ENCODE measurements around the gene SYP. TPM values are rescaled to one million over a fixed set of nuclear protein-coding genes. Genes with fewer than 3 reads are reported as not detected.
A peak's percentile ranks its signal among the peaks of the same experiment; 100 is the strongest.

The SYP gene
- 3.5 TPM for total RNA-seq
- long read RNA-seq, partial matches to known transcripts = 1 of 8 reads
- long read RNA-seq, other reads (novel, unspliced or antisense) = 3 of 8 reads

DNA sequence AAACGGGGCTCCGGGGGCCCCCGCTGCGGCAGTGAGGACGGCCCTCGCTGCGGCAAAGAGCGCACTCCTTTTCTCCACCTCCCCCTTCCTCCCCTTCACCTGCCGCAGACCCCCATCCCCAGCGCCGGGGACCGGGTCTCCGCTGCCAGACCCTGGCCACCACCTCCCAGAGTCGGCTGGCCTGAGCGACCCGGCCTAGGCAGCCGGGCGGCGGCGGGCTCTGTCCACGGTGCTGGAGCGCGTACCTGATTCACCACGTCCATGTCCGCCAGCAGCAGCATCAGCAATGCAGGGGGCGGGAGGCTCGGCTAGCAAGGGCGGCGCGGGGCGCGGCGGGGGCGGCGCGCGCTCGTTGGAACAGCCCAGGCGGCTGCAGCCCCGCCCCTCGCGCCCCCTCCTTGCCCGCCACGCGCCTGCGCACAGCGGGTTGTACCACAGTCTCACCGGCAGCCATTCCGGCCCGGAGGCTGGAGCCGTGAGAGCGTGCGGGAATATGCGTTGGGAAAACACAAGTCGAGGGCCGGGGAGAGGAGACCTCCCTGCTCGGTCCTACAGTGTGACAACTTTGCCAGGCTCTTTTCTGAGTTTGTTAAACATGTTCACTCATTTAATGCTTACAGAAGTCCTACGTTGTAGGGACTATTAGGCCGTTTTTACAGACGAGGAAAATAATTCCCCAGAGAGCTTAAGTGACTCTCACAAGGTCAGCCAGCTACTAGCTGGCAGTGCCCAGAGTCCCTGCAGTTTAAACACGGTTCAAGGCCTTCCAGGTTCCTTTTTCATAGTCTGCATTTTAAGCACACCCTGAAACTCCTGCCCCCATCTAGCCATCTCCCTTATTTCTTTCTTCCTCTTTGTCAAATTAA, at the start of gene SYP:
SYP (minus strand) TSS at position 288 of the 866 bp plus-strand sequence; CDS start at position 281, 7 bp downstream.
- intact Hi-C loops (cut with DNase I) = no loop called here

DNA sequence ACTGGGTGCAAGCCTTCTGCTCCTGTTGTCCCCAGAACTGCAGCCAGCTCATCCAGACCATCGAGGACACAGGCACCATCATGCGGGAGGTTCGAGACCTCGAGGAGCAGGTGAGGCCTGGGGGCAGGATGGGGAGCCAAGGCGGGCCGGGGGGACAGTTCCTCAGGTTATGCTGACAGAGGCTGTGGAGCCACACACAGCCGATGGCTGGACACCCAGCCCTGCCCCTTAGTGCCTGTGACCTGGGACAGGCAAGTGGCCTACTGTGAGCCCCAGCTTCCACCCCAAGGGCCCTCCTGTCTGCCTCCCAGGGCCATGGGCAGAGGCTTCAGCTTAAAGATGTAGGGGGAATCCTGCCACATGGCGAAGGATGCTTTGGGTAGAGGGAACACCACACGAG, 49.6 kb upstream of the SYP start:
- intact Hi-C loops (cut with DNase I) = no loop called here

More for the DNA sequence above, at the start of gene SYP:
- Histone ChIP-seq H3K4me1 (peaks cover 3% of the 10 kb centered on the region), H3K9me3 (no peaks in the 10 kb centered on the region), H3K4me3 (peak within 1 kb of the TSS; percentile 37), H3K27me3 (no peaks in the 10 kb centered on the region), H3K36me3 (no peaks in the 10 kb centered on the region), H3K27ac (peak within 1 kb of the TSS; percentile 58)
- TF ChIP-seq, protein P1, sequence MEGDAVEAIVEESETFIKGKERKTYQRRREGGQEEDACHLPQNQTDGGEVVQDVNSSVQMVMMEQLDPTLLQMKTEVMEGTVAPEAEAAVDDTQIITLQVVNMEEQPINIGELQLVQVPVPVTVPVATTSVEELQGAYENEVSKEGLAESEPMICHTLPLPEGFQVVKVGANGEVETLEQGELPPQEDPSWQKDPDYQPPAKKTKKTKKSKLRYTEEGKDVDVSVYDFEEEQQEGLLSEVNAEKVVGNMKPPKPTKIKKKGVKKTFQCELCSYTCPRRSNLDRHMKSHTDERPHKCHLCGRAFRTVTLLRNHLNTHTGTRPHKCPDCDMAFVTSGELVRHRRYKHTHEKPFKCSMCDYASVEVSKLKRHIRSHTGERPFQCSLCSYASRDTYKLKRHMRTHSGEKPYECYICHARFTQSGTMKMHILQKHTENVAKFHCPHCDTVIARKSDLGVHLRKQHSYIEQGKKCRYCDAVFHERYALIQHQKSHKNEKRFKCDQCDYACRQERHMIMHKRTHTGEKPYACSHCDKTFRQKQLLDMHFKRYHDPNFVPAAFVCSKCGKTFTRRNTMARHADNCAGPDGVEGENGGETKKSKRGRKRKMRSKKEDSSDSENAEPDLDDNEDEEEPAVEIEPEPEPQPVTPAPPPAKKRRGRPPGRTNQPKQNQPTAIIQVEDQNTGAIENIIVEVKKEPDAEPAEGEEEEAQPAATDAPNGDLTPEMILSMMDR (IDR thresholded peaks at IDR 0.05) = no peak
- peak; percentile 93 for DNase-seq
- ATAC-seq = peak; percentile 99

DNA sequence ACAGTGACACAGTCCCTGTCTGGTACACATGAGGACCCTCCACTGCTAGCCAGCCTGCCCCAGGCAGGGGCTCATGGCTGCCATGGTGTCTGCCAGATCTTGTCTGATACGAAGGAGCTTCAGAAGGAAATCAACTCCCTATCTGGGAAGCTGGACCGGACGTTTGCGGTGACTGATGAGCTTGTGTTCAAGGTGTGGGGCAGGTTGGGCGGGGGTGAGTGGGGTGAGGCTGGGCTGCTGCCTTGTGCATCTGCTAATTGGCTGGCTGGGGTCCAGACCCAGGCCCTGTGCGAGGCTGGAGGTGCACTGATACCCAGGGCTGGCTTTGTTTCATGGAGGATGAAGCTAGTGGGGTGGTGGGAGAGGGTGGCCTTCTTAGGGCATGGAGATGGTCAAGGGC, 49.1 kb upstream of the SYP start:
- intact Hi-C loops (cut with DNase I) = no loop called here
- H3K36me3 ChIP-seq = peaks cover 3% of the 10 kb centered on the region

More for the DNA sequence above, 49.6 kb upstream of the SYP start:
- Histone ChIP-seq H3K36me3 (no peaks in the 10 kb centered on the region), H3K4me3 (no peak overlapping the region), H3K9me3 (no peaks in the 10 kb centered on the region), H3K27ac (no peak overlapping the region), H3K27me3 (no peaks in the 10 kb centered on the region), H3K4me1 (no peaks in the 10 kb centered on the region)
- no peak for ATAC-seq
- DNase-seq = no peak
- TF ChIP-seq, protein P1 (IDR thresholded peaks at IDR 0.05) = no peak

DNA sequence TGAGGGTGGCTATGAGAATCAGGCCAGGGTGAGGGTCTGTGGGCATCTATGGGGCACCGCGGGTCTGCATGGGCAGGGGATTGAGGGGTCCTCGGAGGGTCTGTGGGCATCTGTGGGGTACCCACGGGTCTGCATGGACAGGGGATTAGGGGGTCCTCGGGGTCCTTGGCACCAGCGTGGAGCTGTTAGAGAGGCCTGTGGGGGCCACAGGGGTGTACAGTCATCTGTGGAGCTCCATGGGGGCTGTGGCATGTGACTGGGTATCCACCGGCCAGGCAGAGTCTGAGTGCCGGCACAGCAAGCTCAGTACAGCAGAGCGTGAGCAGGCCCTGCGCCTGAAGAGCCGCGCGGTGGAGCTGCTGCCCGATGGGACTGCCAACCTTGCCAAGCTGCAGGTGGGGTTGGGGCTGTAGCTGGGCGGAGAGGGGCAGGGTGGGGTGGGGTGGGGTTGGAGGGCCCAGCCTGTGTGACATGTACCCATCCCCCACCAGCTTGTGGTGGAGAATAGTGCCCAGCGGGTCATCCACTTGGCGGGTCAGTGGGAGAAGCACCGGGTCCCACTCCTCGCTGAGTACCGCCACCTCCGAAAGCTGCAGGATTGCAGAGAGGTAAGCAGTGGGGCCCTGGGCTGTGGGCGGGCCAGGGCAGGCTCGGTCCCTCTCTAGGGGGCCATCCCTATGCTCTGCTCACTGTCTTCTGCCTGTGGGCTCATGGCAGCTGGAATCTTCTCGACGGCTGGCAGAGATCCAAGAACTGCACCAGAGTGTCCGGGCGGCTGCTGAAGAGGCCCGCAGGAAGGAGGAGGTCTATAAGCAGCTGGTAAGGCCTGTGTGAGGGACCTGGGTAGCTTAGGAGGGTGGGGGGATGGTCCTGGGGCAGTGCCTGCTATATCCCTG, 48.2 kb upstream of the SYP start:
- no peaks in the 10 kb centered on the region for H3K4me1 ChIP-seq
- TF ChIP-seq, protein P1 (IDR thresholded peaks at IDR 0.05) = no peak
- H3K9me3 ChIP-seq = no peaks in the 10 kb centered on the region
- peaks cover 12% of the 10 kb centered on the region for H3K36me3 ChIP-seq
- intact Hi-C loops (cut with DNase I) = no loop called here
- ATAC-seq (no peak), DNase-seq (no peak)
- no peak overlapping the region for H3K27ac ChIP-seq
- no peak overlapping the region for H3K4me3 ChIP-seq
- H3K27me3 ChIP-seq = no peaks in the 10 kb centered on the region

More for the DNA sequence above, 49.1 kb upstream of the SYP start:
- no peak overlapping the region for H3K27ac ChIP-seq
- H3K9me3 ChIP-seq = no peaks in the 10 kb centered on the region
- ATAC-seq = no peak
- no peaks in the 10 kb centered on the region for H3K4me1 ChIP-seq
- TF ChIP-seq, protein P1 (IDR thresholded peaks at IDR 0.05) = no peak
- H3K27me3 ChIP-seq = no peaks in the 10 kb centered on the region
- H3K4me3 ChIP-seq = no peak overlapping the region
- no peak for DNase-seq

DNA sequence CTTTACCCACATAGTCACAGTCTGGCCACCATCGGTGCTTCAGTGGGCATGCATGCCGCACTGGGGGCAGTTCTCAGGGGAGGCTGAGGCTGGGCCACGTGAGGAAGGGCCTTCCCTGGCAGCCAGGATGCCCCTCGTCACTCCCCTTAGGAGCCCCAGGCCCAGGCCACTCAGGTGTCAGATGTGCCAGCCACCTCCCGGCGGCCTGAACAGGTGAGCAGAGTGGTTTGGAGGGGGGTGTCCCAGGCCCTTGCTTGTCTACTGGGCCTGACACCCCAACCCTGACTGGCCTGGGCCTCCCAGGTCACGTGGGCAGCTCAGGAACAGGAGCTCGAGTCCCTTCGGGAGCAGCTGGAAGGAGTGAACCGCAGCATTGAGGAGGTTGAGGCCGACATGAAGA, 47.4 kb upstream of the SYP start:
- TF ChIP-seq, protein P1 (IDR thresholded peaks at IDR 0.05) = no peak
- H3K27ac ChIP-seq = no peak overlapping the region
- H3K4me1 ChIP-seq = no peaks in the 10 kb centered on the region
- H3K4me3 ChIP-seq = no peak overlapping the region
- intact Hi-C loops (cut with DNase I) = no loop called here
- no peak for DNase-seq
- ATAC-seq = no peak
- no peaks in the 10 kb centered on the region for H3K27me3 ChIP-seq
- peaks cover 13% of the 10 kb centered on the region for H3K36me3 ChIP-seq
- H3K9me3 ChIP-seq = no peaks in the 10 kb centered on the region

All from upper lobe of right lung (tissue), 1 donor.